ENCODE results near the gene NELL2.

DNA sequence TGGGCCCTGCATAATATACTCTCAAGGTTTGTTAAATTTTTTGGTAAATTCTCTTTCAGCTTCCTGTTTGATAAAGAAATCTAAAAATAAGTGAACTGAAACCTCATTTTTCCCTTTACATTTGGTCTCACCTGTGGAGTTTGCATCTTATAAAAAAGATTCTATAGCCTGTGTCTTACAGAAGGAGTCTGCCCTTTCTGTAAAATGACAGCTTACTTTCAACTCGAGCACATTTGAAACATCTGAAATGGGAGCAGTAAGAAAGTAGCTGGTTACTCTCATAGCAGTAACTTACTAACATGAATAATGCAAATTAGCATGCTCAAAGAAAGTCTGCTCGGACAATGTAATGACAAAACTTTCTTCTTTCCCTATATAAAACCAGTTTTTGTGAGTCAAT is 155.8 kb downstream of the NELL2 start:
- TF ChIP-seq CTCF (IDR thresholded peaks at IDR 0.05; ENCODE audit: low read depth, low read length, missing input control) (no peak), EGR1 (IDR thresholded peaks at IDR 0.05; ENCODE audit: low read depth in 2 of 2) (no peak), TAF1 (conservative IDR thresholded peaks at IDR 0.05) (no peak), SP1 (IDR thresholded peaks at IDR 0.05) (no peak)
- TF ChIP-seq, protein P1, sequence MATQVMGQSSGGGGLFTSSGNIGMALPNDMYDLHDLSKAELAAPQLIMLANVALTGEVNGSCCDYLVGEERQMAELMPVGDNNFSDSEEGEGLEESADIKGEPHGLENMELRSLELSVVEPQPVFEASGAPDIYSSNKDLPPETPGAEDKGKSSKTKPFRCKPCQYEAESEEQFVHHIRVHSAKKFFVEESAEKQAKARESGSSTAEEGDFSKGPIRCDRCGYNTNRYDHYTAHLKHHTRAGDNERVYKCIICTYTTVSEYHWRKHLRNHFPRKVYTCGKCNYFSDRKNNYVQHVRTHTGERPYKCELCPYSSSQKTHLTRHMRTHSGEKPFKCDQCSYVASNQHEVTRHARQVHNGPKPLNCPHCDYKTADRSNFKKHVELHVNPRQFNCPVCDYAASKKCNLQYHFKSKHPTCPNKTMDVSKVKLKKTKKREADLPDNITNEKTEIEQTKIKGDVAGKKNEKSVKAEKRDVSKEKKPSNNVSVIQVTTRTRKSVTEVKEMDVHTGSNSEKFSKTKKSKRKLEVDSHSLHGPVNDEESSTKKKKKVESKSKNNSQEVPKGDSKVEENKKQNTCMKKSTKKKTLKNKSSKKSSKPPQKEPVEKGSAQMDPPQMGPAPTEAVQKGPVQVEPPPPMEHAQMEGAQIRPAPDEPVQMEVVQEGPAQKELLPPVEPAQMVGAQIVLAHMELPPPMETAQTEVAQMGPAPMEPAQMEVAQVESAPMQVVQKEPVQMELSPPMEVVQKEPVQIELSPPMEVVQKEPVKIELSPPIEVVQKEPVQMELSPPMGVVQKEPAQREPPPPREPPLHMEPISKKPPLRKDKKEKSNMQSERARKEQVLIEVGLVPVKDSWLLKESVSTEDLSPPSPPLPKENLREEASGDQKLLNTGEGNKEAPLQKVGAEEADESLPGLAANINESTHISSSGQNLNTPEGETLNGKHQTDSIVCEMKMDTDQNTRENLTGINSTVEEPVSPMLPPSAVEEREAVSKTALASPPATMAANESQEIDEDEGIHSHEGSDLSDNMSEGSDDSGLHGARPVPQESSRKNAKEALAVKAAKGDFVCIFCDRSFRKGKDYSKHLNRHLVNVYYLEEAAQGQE (IDR thresholded peaks at IDR 0.05), result no peak

Data from liver (tissue), 3 donors.